ENCODE results near the gene KRTAP10-10. TPM values are rescaled to one million over a fixed set of nuclear protein-coding genes. Genes with fewer than 3 reads are reported as not detected.

Gene KRTAP10-10
- total and polyA plus RNA-seq, 2 experiments from 2014 or later: not detected

GRCh38 chr21:44653656-44654575 is 16.8 kb downstream of the KRTAP10-10 start:
- no peaks in the 10 kb centered on the region for H3K27me3 ChIP-seq
- H2AFZ ChIP-seq: no peak overlapping the region
- TF ChIP-seq EZH2phosphoT487 (IDR thresholded peaks at IDR 0.05; ENCODE audit: low read depth, severe bottlenecking, unreplicated experiment): no peak
- no peak for TF ChIP-seq EZH2 (IDR thresholded peaks at IDR 0.05; ENCODE audit: borderline replicate concordance)
- TF ChIP-seq, protein P1, sequence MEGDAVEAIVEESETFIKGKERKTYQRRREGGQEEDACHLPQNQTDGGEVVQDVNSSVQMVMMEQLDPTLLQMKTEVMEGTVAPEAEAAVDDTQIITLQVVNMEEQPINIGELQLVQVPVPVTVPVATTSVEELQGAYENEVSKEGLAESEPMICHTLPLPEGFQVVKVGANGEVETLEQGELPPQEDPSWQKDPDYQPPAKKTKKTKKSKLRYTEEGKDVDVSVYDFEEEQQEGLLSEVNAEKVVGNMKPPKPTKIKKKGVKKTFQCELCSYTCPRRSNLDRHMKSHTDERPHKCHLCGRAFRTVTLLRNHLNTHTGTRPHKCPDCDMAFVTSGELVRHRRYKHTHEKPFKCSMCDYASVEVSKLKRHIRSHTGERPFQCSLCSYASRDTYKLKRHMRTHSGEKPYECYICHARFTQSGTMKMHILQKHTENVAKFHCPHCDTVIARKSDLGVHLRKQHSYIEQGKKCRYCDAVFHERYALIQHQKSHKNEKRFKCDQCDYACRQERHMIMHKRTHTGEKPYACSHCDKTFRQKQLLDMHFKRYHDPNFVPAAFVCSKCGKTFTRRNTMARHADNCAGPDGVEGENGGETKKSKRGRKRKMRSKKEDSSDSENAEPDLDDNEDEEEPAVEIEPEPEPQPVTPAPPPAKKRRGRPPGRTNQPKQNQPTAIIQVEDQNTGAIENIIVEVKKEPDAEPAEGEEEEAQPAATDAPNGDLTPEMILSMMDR (IDR thresholded peaks at IDR 0.05; ENCODE audit: poor library complexity): no peak
- H3K36me3 ChIP-seq (replicated peaks; ENCODE audit: insufficient read depth, low read depth): no peaks in the 10 kb centered on the region
- no peaks in the 10 kb centered on the region for H3K4me1 ChIP-seq (ENCODE audit: insufficient read depth)
- no peak overlapping the region for H3K27ac ChIP-seq
- H3K9me2 ChIP-seq (replicated peaks; ENCODE audit: insufficient read depth): no peaks in the 10 kb centered on the region
- DNase-seq (ENCODE audit: low spot score): no peak
- H3K9me3 ChIP-seq (ENCODE audit: low read depth): no peaks in the 10 kb centered on the region
- 92% methylated on average over 17 of the region's 17 CpGs for WGBS (ENCODE audit: low lambda C conversion rate, missing lambda C conversion rate)
- H4K20me1 ChIP-seq (ENCODE audit: insufficient read depth, poor library complexity, severe bottlenecking): no peaks in the 10 kb centered on the region
- no peaks in the 10 kb centered on the region for H3K79me2 ChIP-seq
- H3K4me2 ChIP-seq: no peak overlapping the region
- H3K4me3 ChIP-seq: no peak overlapping the region

- H3K9me2 ChIP-seq (replicated peaks; ENCODE audit: insufficient read depth): no peaks in the 10 kb centered on the region
- H3K9me3 ChIP-seq (ENCODE audit: low read depth): no peaks in the 10 kb centered on the region
- WGBS (ENCODE audit: low lambda C conversion rate, missing lambda C conversion rate): 84% methylated on average over 8 of the region's 9 CpGs
- no peak within 1 kb of the TSS for H2AFZ ChIP-seq
- H3K4me1 ChIP-seq (ENCODE audit: insufficient read depth): no peaks in the 10 kb centered on the region
- TF ChIP-seq EZH2 (IDR thresholded peaks at IDR 0.05; ENCODE audit: borderline replicate concordance) (no peak), EZH2phosphoT487 (IDR thresholded peaks at IDR 0.05; ENCODE audit: low read depth, severe bottlenecking, unreplicated experiment) (no peak)
- TF ChIP-seq, protein P1 (IDR thresholded peaks at IDR 0.05; ENCODE audit: poor library complexity): no peak
- no peak within 1 kb of the TSS for H3K27ac ChIP-seq
- DNase-seq (ENCODE audit: low spot score): no peak
- no peaks in the 10 kb centered on the region for H4K20me1 ChIP-seq (ENCODE audit: insufficient read depth, poor library complexity, severe bottlenecking)
- H3K27me3 ChIP-seq: no peaks in the 10 kb centered on the region
- H3K4me3 ChIP-seq: no peak within 1 kb of the TSS
- no peaks in the 10 kb centered on the region for H3K79me2 ChIP-seq
- H3K4me2 ChIP-seq: no peak within 1 kb of the TSS
- H3K36me3 ChIP-seq (replicated peaks; ENCODE audit: insufficient read depth, low read depth): no peaks in the 10 kb centered on the region
These were observed 17.5 kb downstream of the KRTAP10-10 start, which contains the start of gene KRTAP12-4 for GRCh38 chr21:44654576-44655175. TSS of gene KRTAP12-4 (minus strand) at chr21:44654659. CDS start at chr21:44654614, 45 bp downstream.

DNA sequence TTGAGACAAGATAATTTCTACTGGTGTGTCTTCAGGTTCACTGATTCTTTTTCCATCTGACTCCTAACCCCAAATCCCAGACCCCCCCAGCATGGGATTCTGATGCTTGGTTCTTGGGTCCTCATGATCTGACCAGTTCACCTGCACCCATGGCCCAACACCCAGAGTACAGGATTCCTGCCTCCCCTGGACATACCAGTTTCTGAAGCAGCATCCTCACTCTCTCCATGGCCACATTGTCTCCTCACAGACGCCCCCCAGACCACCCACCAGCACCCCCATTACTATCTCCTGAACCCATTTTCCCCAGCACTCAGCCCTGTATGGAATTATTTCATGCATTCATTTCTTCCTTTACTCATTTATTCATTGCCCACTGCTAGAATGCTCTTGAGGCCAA is 19.7 kb downstream of the KRTAP10-10 start:
- no peaks in the 10 kb centered on the region for H3K9me2 ChIP-seq (replicated peaks; ENCODE audit: insufficient read depth)
- H3K27ac ChIP-seq: no peak overlapping the region
- no peak overlapping the region for H3K4me2 ChIP-seq
- no peaks in the 10 kb centered on the region for H4K20me1 ChIP-seq (ENCODE audit: insufficient read depth, poor library complexity, severe bottlenecking)
- no peaks in the 10 kb centered on the region for H3K36me3 ChIP-seq (replicated peaks; ENCODE audit: insufficient read depth, low read depth)
- H3K9me3 ChIP-seq (ENCODE audit: low read depth): no peaks in the 10 kb centered on the region
- TF ChIP-seq EZH2phosphoT487 (IDR thresholded peaks at IDR 0.05; ENCODE audit: low read depth, severe bottlenecking, unreplicated experiment): no peak
- TF ChIP-seq EZH2 (IDR thresholded peaks at IDR 0.05; ENCODE audit: borderline replicate concordance): no peak
- TF ChIP-seq, protein P1 (IDR thresholded peaks at IDR 0.05; ENCODE audit: poor library complexity): no peak
- no peaks in the 10 kb centered on the region for H3K4me1 ChIP-seq (ENCODE audit: insufficient read depth)
- DNase-seq (ENCODE audit: low spot score): no peak
- H3K79me2 ChIP-seq: no peaks in the 10 kb centered on the region
- no peak overlapping the region for H2AFZ ChIP-seq
- H3K4me3 ChIP-seq: no peak overlapping the region
- 73% methylated on average over 1 of the region's 1 CpG for WGBS (ENCODE audit: low lambda C conversion rate, missing lambda C conversion rate)
- no peaks in the 10 kb centered on the region for H3K27me3 ChIP-seq

All from hepatocyte (in vitro differentiated cells).